Left lung (tissue), 10 donors: ENCODE results near the gene PPP6R1. TPM values are rescaled to one million over a fixed set of nuclear protein-coding genes. Genes with fewer than 3 reads are reported as not detected.

Experiments
- ATAC-seq: fragments of 200-7000 bp; cut with Tn5 transposase; one replicate; pipeline ENCODE4 v1.9.1; 2020; ENCODE audit warnings: moderate library complexity
- DNase-seq, 4 donors: peaks; one replicate each; pipeline ENCODE4 v3.0.0-alpha.2; 2013 to 2020
- H3K27ac ChIP-seq, 2 donors: fragments of 200-600 bp; sonication (generic) in 1 of 2; one replicate each; pipeline versions ENCODE4 v1.5.0 to v1.8.0; 2020 to 2021
- H3K27me3 ChIP-seq, 2 donors: fragments of 200-600 bp; sonication (generic) in 1 of 2; one replicate each; pipeline versions ENCODE4 v1.5.0 to v1.8.0; 2020 to 2021
- H3K36me3 ChIP-seq, 2 donors: fragments of 200-600 bp; sonication (generic) in 1 of 2; one replicate each; pipeline versions ENCODE4 v1.5.0 to v1.8.0; 2020 to 2021
- H3K4me1 ChIP-seq, 2 donors: fragments of 200-600 bp; one replicate each; pipeline ENCODE4 v1.8.0; 2021
- H3K4me3 ChIP-seq, 2 donors: fragments of 200-600 bp; sonication (generic) in 1 of 2; one replicate each; pipeline versions ENCODE4 v1.5.0 to v1.8.0; 2020 to 2021; ENCODE audit warnings: mild to moderate bottlenecking in 1 of 2
- H3K9me3 ChIP-seq, 2 donors: fragments of 200-600 bp; sonication (generic) in 1 of 2; one replicate each; pipeline versions ENCODE4 v1.5.0 to v1.8.0; 2020 to 2021
- intact Hi-C, 2 donors: fragments of 100-400 bp; cut with DNase I; formaldehyde crosslinking; loops; one replicate each; pipeline versions ENCODE4 v1.11.2 to v1.14.2; 2022
- polyA plus RNA-seq, 6 donors: library from polyadenylated mRNA; unstranded; fragments of 120-200 nt; gene quantifications; one replicate each; pipeline ENCODE4 v1.2.1, GENCODE V29; 2013; ENCODE audit not compliant: insufficient read length in 6 of 6
- total RNA-seq, 2 donors: library from RNA; stranded (reverse); fragmentation: NEBNext Ultra II Directional; extraction: Animal tissue kit (Norgen Biotek cat#: 25700); gene quantifications; one replicate each; pipeline ENCODE4 v1.2.1, GENCODE V29; 2021
- TF ChIP-seq, protein P1 (sequence below), 2 donors: fragments of 200-600 bp; sonication (generic) in 1 of 2; IDR thresholded peaks; one replicate each; pipeline versions ENCODE4 v1.5.0 to v1.8.0; 2021; ENCODE audit warnings: antibody characterized with exemption in 2 of 2
- donor health status: DM: no; HTN: yes; CAD: no.
- donor health status: DM: no; HTN: no; CAD: no.

PPP6R1 gene
- total and polyA plus RNA-seq, 8 donors: 33.4 to 81.8 (median 41.8) TPM

DNA sequence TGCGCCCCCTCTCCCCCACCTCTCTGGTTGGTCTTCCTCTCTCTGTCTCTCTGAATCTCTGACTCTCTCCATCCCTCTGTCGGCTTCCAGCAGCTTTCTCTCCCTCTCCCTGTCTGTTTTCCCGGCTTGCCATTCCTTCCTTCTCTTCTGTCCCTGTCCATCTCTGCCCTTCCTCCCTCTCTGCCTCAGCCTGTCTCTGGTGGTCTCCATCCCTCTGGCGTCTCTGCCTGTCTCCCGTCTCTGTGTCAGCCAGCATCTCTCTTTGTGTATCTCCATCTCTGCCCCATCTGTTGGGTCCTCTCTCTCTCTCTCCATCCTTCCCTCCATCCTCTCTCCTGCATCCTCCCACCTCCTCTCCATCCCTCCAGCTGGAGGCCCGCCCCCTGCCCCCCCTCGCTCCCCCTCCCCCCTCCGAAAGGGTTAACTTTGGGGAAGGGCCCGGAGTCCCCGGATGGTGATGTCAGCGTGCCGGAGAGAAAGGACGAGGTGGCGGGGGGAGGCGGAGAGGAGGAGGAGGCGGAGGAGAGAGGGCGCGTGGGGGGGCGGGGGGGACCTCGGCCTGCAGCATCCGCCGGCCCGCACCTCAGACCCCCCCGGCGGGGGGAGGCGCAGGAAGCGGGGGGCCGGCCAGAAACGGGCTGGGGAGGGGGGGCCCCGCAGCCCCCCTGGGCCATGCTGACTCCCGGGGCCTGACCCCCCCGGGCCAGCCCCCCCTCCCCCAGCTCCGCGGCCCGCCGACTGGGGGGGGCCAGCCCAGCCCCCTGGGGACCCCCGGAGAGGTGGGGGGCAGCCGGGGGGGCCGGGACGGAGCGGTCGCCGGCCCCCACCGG lies 24.9 kb upstream of the PPP6R1 start, which contains the start of gene BRSK1:
Gene BRSK1 (plus strand): TSS at position 450 of the 830 bp plus-strand sequence. CDS start 446 bp downstream, outside the sequence.
- DNase-seq (peak in 2 of 4 donors; percentile 46 to 75), ATAC-seq (no peak)
- TF ChIP-seq, protein P1, sequence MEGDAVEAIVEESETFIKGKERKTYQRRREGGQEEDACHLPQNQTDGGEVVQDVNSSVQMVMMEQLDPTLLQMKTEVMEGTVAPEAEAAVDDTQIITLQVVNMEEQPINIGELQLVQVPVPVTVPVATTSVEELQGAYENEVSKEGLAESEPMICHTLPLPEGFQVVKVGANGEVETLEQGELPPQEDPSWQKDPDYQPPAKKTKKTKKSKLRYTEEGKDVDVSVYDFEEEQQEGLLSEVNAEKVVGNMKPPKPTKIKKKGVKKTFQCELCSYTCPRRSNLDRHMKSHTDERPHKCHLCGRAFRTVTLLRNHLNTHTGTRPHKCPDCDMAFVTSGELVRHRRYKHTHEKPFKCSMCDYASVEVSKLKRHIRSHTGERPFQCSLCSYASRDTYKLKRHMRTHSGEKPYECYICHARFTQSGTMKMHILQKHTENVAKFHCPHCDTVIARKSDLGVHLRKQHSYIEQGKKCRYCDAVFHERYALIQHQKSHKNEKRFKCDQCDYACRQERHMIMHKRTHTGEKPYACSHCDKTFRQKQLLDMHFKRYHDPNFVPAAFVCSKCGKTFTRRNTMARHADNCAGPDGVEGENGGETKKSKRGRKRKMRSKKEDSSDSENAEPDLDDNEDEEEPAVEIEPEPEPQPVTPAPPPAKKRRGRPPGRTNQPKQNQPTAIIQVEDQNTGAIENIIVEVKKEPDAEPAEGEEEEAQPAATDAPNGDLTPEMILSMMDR (IDR thresholded peaks at IDR 0.05): no peak
- H3K27me3 ChIP-seq: peaks cover 0 to 35% of the 10 kb centered on the region in 2 donors
- intact Hi-C loops: no loop called here
- peak within 1 kb of the TSS in 1 of 2 donors; percentile 13 for H3K4me3 ChIP-seq
- H3K9me3 ChIP-seq: no peaks in the 10 kb centered on the region
- no peaks in the 10 kb centered on the region for H3K36me3 ChIP-seq
- H3K4me1 ChIP-seq: peaks cover 8 to 16% of the 10 kb centered on the region in 2 donors
- no peak within 1 kb of the TSS for H3K27ac ChIP-seq

DNA sequence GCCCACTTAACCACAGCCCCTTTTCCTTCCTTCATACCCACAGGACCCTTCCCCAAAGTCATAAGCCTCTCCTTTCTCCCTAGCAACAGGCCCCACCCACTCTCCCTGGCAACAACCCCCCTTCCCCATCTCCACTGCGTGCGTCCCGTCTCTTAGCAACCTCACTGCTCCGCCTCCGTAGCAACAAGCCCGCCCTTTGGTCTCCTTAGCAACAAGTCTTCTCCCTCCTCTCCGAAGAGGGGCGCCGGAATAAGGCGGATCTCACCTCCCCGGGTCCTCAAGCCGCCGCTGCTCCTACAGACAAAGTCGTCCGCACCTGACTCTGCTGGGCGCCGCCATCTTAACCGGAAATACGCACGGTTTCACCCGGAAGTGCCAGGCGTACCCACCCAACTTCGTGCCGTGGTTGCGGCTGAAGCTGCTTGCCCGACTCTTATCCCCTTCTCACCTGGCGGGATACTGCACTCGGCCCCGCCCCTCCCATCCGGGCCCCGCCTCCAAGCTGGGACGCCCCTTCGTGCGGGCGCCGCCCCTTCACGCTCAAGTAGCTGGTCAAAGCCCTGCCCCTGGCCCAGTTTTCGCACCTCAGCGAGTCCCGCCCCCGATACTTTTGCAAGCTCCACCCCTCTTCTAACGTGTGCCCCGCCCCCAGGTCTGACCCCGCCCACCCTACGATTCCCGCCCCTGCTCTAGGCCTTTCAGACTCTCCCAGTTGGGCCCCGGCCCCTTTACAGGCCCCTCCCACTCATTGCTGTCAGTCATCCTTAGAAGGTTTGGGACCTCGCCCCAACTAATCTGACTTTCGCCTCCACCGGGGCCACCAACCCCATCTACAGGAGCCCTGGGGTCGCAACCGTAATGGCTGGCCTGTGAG lies 21.2 kb upstream of the PPP6R1 start, which contains the start of gene HSPBP1:
Gene HSPBP1 (minus strand): TSS at position 341 of the 874 bp plus-strand sequence. CDS start 502 bp downstream, outside the sequence.
- Histone ChIP-seq H3K36me3 (peaks cover 0 to 25% of the 10 kb centered on the region in 2 donors), H3K27me3 (peaks cover 0 to 30% of the 10 kb centered on the region in 2 donors), H3K9me3 (no peaks in the 10 kb centered on the region), H3K4me1 (peaks cover 8 to 16% of the 10 kb centered on the region in 2 donors), H3K4me3 (peak within 1 kb of the TSS; percentile 63 to 75), H3K27ac (peak within 1 kb of the TSS; percentile 65 to 83)
- intact Hi-C loops: no loop called here
- DNase-seq (peak; percentile 91 to 96 (median 94)), ATAC-seq (peak; percentile 96)
- TF ChIP-seq, protein P1 (IDR thresholded peaks at IDR 0.05): no peak

DNA sequence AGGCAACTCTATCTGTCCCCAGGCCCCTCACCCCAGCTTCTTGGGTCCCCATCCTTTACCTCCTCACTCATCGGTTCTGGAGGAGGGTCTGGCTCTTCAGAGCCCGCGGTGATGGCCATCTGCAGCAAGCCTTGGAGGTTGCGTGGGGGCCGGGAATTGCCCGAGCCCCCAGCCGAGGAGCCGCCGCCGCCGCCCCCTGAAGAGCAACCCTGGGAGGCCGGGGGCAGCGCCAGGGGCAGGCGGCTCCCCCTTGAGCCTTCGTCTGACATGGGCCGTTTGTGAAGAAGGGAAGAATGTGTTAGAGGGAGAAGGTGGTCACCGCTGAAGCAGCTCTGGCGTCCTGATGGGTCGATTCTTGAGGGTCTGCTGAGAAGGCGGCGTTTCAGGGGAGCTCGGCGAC lies 20.5 kb upstream of the PPP6R1 start:
- Histone ChIP-seq H3K27me3 (peaks cover 0 to 23% of the 10 kb centered on the region in 2 donors), H3K27ac (peak overlapping the region; percentile 65 to 83), H3K4me1 (peaks cover 8 to 16% of the 10 kb centered on the region in 2 donors), H3K36me3 (peaks cover 0 to 32% of the 10 kb centered on the region in 2 donors), H3K9me3 (no peaks in the 10 kb centered on the region), H3K4me3 (peak overlapping the region; percentile 63 to 75)
- no peak for ATAC-seq
- DNase-seq: peak in 1 of 4 donors; percentile 60
- TF ChIP-seq, protein P1 (IDR thresholded peaks at IDR 0.05): no peak
- intact Hi-C loops: no loop called here

DNA sequence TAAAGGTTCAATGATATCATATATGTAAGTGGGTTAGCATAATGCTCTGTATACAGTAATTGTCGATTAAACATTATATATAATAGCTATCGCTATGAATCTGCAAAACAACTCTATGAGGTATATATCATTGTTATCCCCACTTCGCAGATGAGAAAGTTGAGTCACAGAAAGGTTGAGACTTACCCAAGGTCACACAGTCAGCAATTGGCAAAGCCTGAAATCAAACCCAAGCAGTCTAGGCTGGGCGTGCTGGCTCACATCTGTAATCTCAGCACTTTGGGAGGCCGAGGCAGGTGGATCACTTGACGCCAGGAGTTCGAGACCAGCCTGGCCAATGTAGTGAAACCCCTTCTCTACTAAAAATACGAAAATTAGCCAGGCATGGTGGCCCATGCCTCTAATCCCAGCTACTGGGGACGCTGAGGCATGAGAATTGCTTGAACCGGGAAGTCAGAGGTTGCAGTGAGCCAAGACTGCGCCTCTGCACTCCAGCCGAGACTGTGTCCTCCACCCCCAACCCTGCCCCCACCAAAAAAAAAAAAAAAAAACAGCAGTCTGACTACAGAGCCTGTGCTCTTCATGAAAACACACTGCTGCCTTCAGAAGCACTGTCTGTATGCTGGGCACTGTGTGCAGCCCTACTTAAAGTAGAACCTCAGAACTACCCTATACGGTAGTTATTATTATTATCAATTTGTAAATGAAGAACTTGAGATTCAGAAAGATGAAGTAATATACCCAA lies 19.7 kb upstream of the PPP6R1 start:
- intact Hi-C loops: no loop called here
- Histone ChIP-seq H3K27ac (no peak overlapping the region), H3K9me3 (no peaks in the 10 kb centered on the region), H3K27me3 (peaks cover 0 to 15% of the 10 kb centered on the region in 2 donors), H3K4me3 (peak overlapping the region in 1 of 2 donors; percentile 75), H3K36me3 (peaks cover 0 to 39% of the 10 kb centered on the region in 2 donors), H3K4me1 (peaks cover 8 to 16% of the 10 kb centered on the region in 2 donors)
- peak in 1 of 4 donors; percentile 8 for DNase-seq
- TF ChIP-seq, protein P1 (IDR thresholded peaks at IDR 0.05): no peak
- no peak for ATAC-seq
